Lower lobe of right lung (tissue), 2 donors: ENCODE results near the gene KIZ. TPM values are rescaled to one million over a fixed set of nuclear protein-coding genes. Genes with fewer than 3 reads are reported as not detected.

Source experiments
- ATAC-seq, 2 donors: fragments of 200-7000 bp; cut with Tn5 transposase; one replicate each; pipeline ENCODE4 v1.9.1; 2020 to 2022; ENCODE audit warnings: mild to moderate bottlenecking in 2 of 2, moderate library complexity in 2 of 2
- DNase-seq: peaks from one replicate; pipeline ENCODE4 v3.0.0-alpha.2; 2020
- H3K27ac ChIP-seq: fragments of 200-600 bp; one replicate; pipeline ENCODE4 v1.8.0; 2022
- H3K27me3 ChIP-seq: fragments of 200-600 bp; one replicate; pipeline ENCODE4 v1.8.0; 2022; ENCODE audit warnings: low read depth
- H3K36me3 ChIP-seq: fragments of 200-600 bp; one replicate; pipeline ENCODE4 v1.8.0; 2022; ENCODE audit warnings: mild to moderate bottlenecking
- H3K4me1 ChIP-seq: fragments of 200-600 bp; one replicate; pipeline ENCODE4 v1.8.0; 2022
- H3K4me3 ChIP-seq: fragments of 200-600 bp; one replicate; pipeline ENCODE4 v1.8.0; 2022; ENCODE audit warnings: mild to moderate bottlenecking
- H3K9me3 ChIP-seq: fragments of 200-600 bp; one replicate; pipeline ENCODE4 v1.8.0; 2022
- intact Hi-C: fragments of 100-400 bp; cut with DNase I; formaldehyde crosslinking; loops from one replicate; pipeline ENCODE4 v1.11.0; 2022
- total RNA-seq: library from RNA; stranded (reverse); fragmentation: NEBNext Ultra II Directional; extraction: Animal tissue kit (Norgen Biotek cat#: 25700); gene quantifications from one replicate; pipeline ENCODE4 v1.2.1, GENCODE V29; 2021
- TF ChIP-seq, protein P1 (sequence below): fragments of 200-600 bp; IDR thresholded peaks from one replicate; pipeline ENCODE4 v1.8.0; 2022; ENCODE audit warnings: antibody characterized with exemption, mild to moderate bottlenecking
- donor health status: DM: no; HTN: yes; CAD: no; lungs with severe emphysema.

KIZ gene
- total RNA-seq, 1 donor from 2014 or later, result 19.2 TPM

DNA sequence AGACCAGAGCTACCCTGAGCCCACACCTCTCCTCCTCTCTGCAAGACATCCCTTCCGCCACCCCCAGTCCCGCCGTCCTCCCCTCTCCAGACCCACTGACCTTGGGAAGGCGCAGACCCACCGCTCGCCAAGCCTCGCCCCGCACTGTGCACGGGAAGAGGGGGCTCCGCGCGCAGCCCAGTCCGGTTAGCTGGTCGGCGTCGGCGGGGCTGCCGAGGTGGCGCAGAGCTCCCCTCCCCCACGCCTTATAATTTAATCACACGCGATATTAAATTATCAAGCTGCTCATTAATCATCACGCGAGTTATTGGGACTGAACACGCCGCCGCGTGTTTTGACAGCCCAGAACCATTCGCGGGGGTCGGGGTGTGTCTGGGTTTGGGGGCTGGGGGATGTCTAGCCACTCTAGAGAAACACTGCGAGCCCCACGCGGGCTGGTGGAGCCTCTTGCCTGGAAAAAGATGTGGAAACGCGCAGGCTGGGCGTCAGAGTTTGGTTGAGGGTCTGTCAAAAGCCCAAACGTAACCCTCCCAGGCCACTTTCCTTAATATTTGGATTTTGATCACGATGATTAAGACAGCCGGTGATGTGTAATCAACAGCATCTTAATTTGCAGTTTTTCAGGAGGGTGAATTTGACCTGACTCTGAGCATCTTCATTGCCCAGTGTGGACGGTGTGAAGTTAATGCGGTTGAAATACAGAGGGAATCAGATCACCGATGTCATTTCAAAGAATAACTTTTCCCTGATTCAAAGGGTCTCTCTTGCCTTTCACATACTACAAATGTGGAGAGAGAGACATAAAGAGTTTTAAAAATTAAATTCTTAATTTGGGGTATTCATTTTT is 19.5 kb upstream of the KIZ start, which contains the start of gene LINC00237:
TSS of gene LINC00237 (minus strand) at position 188 of the 847 bp plus-strand sequence.
- Histone ChIP-seq H3K27me3 (peaks cover 82% of the 10 kb centered on the region), H3K9me3 (no peaks in the 10 kb centered on the region), H3K4me3 (no peak within 1 kb of the TSS), H3K36me3 (no peaks in the 10 kb centered on the region), H3K27ac (no peak within 1 kb of the TSS), H3K4me1 (peaks cover 30% of the 10 kb centered on the region)
- TF ChIP-seq, protein P1, sequence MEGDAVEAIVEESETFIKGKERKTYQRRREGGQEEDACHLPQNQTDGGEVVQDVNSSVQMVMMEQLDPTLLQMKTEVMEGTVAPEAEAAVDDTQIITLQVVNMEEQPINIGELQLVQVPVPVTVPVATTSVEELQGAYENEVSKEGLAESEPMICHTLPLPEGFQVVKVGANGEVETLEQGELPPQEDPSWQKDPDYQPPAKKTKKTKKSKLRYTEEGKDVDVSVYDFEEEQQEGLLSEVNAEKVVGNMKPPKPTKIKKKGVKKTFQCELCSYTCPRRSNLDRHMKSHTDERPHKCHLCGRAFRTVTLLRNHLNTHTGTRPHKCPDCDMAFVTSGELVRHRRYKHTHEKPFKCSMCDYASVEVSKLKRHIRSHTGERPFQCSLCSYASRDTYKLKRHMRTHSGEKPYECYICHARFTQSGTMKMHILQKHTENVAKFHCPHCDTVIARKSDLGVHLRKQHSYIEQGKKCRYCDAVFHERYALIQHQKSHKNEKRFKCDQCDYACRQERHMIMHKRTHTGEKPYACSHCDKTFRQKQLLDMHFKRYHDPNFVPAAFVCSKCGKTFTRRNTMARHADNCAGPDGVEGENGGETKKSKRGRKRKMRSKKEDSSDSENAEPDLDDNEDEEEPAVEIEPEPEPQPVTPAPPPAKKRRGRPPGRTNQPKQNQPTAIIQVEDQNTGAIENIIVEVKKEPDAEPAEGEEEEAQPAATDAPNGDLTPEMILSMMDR, result no peak
- DNase-seq, result no peak
- intact Hi-C loops, result no loop called here
- no peak for ATAC-seq

DNA sequence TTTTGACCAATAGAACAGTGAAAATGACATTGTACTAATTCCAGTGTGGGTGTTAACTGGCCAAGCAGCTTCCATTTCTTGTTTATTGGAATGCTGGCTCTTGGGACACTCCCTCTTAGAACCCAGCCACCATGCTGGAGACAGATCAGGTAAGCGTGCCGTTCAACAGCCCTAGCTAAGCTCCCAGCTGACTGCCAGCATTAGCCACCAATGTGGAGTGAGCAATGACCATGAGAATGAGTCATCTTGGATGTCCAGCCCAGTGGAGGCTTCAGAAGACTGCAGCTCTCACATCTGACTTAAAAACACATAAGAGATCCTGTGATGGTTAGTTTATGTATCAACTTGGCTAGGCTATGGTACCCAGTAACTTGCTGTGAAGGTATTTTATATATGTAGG is 16.7 kb upstream of the KIZ start:
- H3K27me3 ChIP-seq, result peaks cover 54% of the 10 kb centered on the region
- H3K36me3 ChIP-seq, result no peaks in the 10 kb centered on the region
- no peak overlapping the region for H3K27ac ChIP-seq
- no peaks in the 10 kb centered on the region for H3K9me3 ChIP-seq
- DNase-seq, result no peak
- intact Hi-C loops, result no loop called here
- TF ChIP-seq, protein P1, result no peak
- peaks cover 13% of the 10 kb centered on the region for H3K4me1 ChIP-seq
- no peak overlapping the region for H3K4me3 ChIP-seq
- no peak for ATAC-seq

DNA sequence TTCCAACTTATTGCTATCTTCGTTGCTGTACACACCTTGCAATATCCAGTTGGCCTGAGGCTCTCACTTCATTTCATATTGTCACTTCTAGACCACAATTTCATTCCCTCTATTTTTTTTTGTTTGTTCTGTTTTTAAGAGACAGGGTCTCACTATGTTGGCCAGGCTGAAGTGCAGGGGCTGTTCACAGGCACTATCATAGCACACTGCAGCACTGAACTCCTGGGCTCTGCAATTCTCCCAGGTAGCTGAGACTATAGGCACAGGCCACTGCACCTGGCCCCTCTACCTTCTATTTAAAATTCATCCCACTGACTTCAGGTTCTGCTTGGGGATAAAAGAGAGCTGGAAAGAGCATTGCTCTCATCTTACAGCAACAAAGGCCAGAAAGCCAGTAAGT is 15.1 kb upstream of the KIZ start:
- H3K27me3 ChIP-seq, result peaks cover 38% of the 10 kb centered on the region
- H3K4me1 ChIP-seq, result peaks cover 4% of the 10 kb centered on the region
- intact Hi-C loops, result no loop called here
- no peaks in the 10 kb centered on the region for H3K9me3 ChIP-seq
- no peak for DNase-seq
- H3K36me3 ChIP-seq, result no peaks in the 10 kb centered on the region
- no peak overlapping the region for H3K27ac ChIP-seq
- TF ChIP-seq, protein P1, result no peak
- H3K4me3 ChIP-seq, result no peak overlapping the region
- ATAC-seq, result no peak

DNA sequence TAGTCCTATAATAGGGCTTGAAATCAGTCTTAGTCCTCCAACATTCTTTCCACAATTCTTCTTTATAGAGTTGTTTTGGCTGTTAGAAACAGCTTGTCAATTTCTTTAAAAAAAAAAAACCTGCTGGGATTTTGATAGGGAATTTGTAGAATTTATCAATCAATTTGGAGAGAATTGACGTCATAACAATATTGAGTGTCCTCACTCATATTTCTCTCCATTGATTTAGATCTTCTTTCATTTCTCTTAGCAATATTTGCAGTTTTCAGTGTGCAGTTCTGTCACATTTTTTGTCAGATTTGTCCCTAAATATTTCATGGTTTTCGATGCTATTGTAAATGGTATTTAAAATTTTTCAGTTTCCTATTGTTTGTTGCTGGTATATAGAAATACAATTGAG is 14.5 kb upstream of the KIZ start:
- ATAC-seq, result no peak
- H3K4me1 ChIP-seq, result no peaks in the 10 kb centered on the region
- no peaks in the 10 kb centered on the region for H3K36me3 ChIP-seq
- intact Hi-C loops, result no loop called here
- TF ChIP-seq, protein P1, result no peak
- no peak overlapping the region for H3K4me3 ChIP-seq
- peaks cover 31% of the 10 kb centered on the region for H3K27me3 ChIP-seq
- DNase-seq, result no peak
- H3K9me3 ChIP-seq, result no peaks in the 10 kb centered on the region
- H3K27ac ChIP-seq, result no peak overlapping the region

- Histone ChIP-seq H3K4me1 (no peaks in the 10 kb centered on the region), H3K36me3 (no peaks in the 10 kb centered on the region), H3K27me3 (peaks cover 16% of the 10 kb centered on the region), H3K4me3 (no peak overlapping the region), H3K9me3 (no peaks in the 10 kb centered on the region), H3K27ac (no peak overlapping the region)
- intact Hi-C loops, result no loop called here
- TF ChIP-seq, protein P1, result no peak
- DNase-seq, result no peak
- ATAC-seq, result no peak
These were observed 12.2 kb upstream of the KIZ start for GRCh38 chr20:21113697-21114096.
